ENCODE results near the gene ZNF766.

The ZNF766 gene

GRCh38 chr19:52269338-52270261 is at the start of gene ZNF766:
Gene ZNF766 (plus strand): TSS chr19:52269587. CDS start chr19:52269614, 27 bp downstream.
- ATAC-seq (peak; percentile 99), DNase-seq (peak; percentile 93 to 95)
- Mint-ChIP-seq H3K4me1 (peaks cover 35% of the 10 kb centered on the region), H3K9me3 (peaks cover 27 to 35% of the 10 kb centered on the region in 2 donors), H3K27me3 (no peaks in the 10 kb centered on the region), H3K27ac (peak within 1 kb of the TSS; percentile 97 to 98), H3K4me3 (peak within 1 kb of the TSS; percentile 92 to 94)

DNA sequence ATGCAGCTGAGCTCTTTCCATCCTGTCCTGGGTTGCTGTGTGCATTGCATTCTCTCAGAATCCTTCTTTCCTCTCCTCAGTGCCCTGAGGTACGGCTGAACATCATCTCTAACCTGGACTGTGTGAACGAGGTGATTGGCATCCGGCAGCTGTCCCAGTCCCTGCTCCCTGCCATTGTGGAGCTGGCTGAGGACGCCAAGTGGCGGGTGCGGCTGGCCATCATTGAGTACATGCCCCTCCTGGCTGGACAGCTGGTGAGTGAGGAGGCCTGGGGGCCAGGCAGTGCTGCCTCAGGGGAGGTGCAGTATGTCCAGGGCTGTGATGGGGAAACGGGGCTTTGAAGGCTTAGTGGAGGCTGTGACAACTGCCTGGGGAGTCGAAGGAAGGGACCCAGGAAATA is 49.8 kb upstream of the ZNF766 start:
- no peaks in the 10 kb centered on the region for H3K27me3 Mint-ChIP-seq
- no peaks in the 10 kb centered on the region for H3K4me1 Mint-ChIP-seq
- peak overlapping the region; percentile 52 to 98 for H3K27ac Mint-ChIP-seq
- peak in 1 of 2 donors; percentile 8 for DNase-seq
- no peak overlapping the region for H3K4me3 Mint-ChIP-seq
- H3K9me3 Mint-ChIP-seq, result no peaks in the 10 kb centered on the region
- no peak for ATAC-seq

GRCh38 chr19:52221031-52221430 is 48.4 kb upstream of the ZNF766 start:
- H3K27ac Mint-ChIP-seq, result peak overlapping the region; percentile 19 to 66

DNA sequence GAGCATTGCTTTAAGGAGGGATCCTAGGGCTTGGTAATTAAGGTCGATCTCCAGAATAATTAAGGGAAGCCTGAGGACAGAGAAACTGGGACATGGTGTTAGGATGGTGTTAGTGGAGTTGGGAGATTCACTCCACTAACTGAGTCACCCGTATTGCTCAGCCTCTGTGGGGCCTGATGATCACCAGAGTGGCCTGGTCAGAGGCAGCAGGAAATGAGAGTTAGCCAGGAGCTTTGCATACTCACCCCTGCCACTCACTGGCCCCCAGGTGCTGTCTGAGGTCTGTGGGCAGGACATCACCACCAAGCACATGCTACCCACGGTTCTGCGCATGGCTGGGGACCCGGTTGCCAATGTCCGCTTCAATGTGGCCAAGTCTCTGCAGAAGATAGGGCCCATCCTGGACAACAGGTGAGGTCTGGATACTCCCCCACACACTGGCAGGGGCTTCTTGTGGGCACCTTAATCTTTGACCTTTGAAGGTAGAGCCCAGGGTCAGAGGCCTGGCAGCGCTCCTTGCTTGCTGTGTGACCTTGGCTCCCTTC is 47.5 kb upstream of the ZNF766 start:
- Mint-ChIP-seq H3K27me3 (no peaks in the 10 kb centered on the region), H3K4me1 (no peaks in the 10 kb centered on the region), H3K4me3 (no peak overlapping the region), H3K9me3 (no peaks in the 10 kb centered on the region), H3K27ac (peak overlapping the region in 1 of 2 donors; percentile 37)
- no peak for DNase-seq
- no peak for ATAC-seq

More at GRCh38 chr19:52221031-52221430, 48.4 kb upstream of the ZNF766 start:
- H3K9me3 Mint-ChIP-seq, result no peaks in the 10 kb centered on the region
- no peaks in the 10 kb centered on the region for H3K4me1 Mint-ChIP-seq
- ATAC-seq (no peak), DNase-seq (no peak)
- H3K4me3 Mint-ChIP-seq, result no peak overlapping the region
- no peaks in the 10 kb centered on the region for H3K27me3 Mint-ChIP-seq

DNA sequence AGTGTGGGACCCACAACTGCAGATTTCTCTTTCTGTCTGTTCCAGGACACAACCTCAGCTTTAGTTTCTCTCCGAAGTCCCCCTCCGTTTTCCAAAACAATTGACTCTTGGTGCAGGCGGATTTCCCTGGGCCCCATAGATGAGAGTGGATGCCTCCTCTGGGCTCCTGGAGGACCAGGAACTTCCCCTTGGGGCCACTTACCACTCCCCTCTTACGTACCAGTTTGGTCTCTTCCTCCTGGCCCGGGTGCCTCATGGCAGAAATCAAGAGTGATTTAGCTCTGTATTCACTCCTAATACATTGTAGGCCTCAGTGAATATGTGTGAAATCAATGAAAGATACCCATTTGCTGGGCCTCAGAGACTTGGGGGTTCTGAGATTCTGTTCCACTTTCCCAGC is 45.2 kb upstream of the ZNF766 start:
- Mint-ChIP-seq H3K4me1 (peaks cover 6% of the 10 kb centered on the region), H3K27me3 (no peaks in the 10 kb centered on the region), H3K4me3 (no peak overlapping the region), H3K9me3 (no peaks in the 10 kb centered on the region), H3K27ac (peak overlapping the region in 1 of 2 donors; percentile 75)
- ATAC-seq (no peak), DNase-seq (no peak)

GRCh38 chr19:52226652-52227051 is 42.7 kb upstream of the ZNF766 start:
- H3K4me3 Mint-ChIP-seq, result no peak overlapping the region
- no peaks in the 10 kb centered on the region for H3K9me3 Mint-ChIP-seq
- peak; percentile 71 for ATAC-seq
- peak overlapping the region in 1 of 2 donors; percentile 24 for H3K27ac Mint-ChIP-seq
- H3K4me1 Mint-ChIP-seq, result peaks cover 11% of the 10 kb centered on the region
- no peaks in the 10 kb centered on the region for H3K27me3 Mint-ChIP-seq
- no peak for DNase-seq

GRCh38 chr19:52227196-52227940 is 42.0 kb upstream of the ZNF766 start:
- H3K9me3 Mint-ChIP-seq, result no peaks in the 10 kb centered on the region
- DNase-seq (no peak), ATAC-seq (peak; percentile 58)
- H3K4me1 Mint-ChIP-seq, result peaks cover 11% of the 10 kb centered on the region
- H3K27me3 Mint-ChIP-seq, result no peaks in the 10 kb centered on the region
- no peak overlapping the region for H3K4me3 Mint-ChIP-seq
- H3K27ac Mint-ChIP-seq, result peak overlapping the region in 1 of 2 donors; percentile 86

DNA sequence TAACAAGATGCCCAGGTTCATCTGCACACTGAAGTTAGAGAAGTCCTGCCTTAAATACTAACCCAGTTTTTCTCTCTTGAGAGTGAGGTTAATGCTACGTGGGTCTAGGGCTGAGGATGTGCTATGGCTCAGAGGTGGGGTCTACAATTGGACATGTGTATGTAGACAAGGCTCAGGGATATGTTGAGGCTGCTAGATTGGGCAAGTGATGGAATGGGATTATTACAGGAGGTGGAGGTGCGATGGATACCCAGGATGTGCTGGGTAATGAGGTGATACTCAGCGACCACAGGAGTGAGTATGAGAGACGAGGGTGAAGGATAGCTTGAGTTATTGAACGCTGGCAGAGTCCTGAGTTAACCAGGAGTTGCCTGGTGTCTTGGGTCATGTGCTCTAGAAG is 41.4 kb upstream of the ZNF766 start:
- DNase-seq, result no peak
- H3K27me3 Mint-ChIP-seq, result no peaks in the 10 kb centered on the region
- no peaks in the 10 kb centered on the region for H3K9me3 Mint-ChIP-seq
- peaks cover 11% of the 10 kb centered on the region for H3K4me1 Mint-ChIP-seq
- no peak overlapping the region for H3K4me3 Mint-ChIP-seq
- H3K27ac Mint-ChIP-seq, result no peak overlapping the region
- ATAC-seq, result no peak

DNA sequence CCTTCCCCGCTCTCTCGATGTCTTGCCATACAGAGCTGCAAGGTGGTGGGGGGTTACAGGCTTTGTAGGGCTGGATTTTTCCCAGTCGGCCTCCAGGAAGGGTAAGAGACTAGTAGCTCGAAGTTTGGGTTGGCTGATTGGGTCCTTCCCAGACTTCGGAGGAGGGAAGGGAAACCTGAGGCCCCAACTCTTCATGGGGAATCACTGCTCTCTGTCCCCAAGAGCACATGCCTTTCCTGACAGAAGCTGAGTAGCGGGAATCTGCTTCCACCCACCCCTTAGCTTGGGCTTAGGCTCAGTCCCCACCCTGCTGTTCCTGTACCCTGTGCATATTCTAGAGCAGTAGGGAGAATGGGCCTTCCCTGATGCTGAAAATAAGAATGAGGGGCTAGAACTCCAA is 39.9 kb upstream of the ZNF766 start:
- no peak overlapping the region for H3K4me3 Mint-ChIP-seq
- H3K27ac Mint-ChIP-seq, result peak overlapping the region in 1 of 2 donors; percentile 38
- no peaks in the 10 kb centered on the region for H3K9me3 Mint-ChIP-seq
- ATAC-seq (no peak), DNase-seq (no peak)
- H3K4me1 Mint-ChIP-seq, result peaks cover 11% of the 10 kb centered on the region
- no peaks in the 10 kb centered on the region for H3K27me3 Mint-ChIP-seq

- DNase-seq (no peak), ATAC-seq (no peak)
- no peak overlapping the region for H3K4me3 Mint-ChIP-seq
- peaks cover 11% of the 10 kb centered on the region for H3K4me1 Mint-ChIP-seq
- no peaks in the 10 kb centered on the region for H3K9me3 Mint-ChIP-seq
- peak overlapping the region in 1 of 2 donors; percentile 63 for H3K27ac Mint-ChIP-seq
- no peaks in the 10 kb centered on the region for H3K27me3 Mint-ChIP-seq
These were observed 38.7 kb upstream of the ZNF766 start for GRCh38 chr19:52230685-52231084.

DNA sequence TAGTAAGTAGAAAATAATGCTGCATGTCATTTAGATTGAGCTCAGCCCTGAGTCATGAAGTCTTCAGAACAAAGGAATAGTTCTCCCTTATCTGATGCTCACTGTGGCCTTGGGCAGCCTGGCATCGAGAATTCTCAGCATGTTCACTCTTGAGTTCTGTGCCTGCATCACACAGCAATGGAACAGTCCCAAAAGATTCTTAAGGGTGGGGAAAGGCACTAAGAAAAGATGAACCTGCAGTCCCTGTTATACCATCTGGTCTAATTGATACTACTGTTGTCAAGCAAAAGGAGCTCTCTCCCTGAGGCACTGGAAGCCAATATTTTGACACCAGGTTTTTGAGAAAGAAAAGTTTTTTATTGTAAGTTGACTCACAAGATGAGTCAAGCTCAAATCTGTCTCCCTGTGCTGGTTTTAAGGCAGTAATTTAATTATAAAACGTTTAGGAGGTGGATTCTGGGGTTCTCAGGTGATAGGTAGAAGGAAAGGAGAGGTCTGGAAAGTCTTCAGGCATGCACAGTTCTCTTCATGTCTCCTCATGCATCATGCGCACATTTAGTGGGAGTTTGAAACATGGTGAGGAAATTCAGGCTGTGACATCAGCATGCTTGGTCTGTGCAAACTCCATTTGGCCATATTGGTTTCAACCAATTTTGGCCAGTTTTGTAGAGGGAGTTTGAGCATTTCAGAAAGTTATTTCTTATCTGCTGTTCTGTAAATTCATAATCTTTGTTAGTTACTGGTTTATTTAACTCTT is 38.1 kb upstream of the ZNF766 start:
- no peak for DNase-seq
- H3K9me3 Mint-ChIP-seq, result no peaks in the 10 kb centered on the region
- H3K27ac Mint-ChIP-seq, result no peak overlapping the region

DNA sequence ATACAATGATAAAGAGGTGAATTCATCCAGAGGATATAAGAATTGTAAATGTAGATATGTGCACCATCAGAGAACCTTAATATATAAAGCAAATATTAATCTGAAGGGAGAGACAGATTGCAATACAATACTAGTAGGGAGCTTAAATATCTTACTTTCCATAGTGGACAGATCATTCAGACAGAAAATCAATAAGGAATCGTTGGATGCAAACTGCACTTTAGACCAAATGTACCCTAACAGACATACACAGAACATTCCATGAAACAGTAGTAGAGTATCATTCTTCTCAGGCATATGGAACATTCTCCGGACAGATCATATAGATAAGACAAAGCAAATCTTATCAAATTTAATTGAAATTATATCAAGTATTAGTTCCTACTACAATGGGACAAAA is 35.0 kb upstream of the ZNF766 start:
- Mint-ChIP-seq H3K27ac (no peak overlapping the region), H3K9me3 (no peaks in the 10 kb centered on the region), H3K4me1 (peaks cover 6% of the 10 kb centered on the region), H3K4me3 (no peak overlapping the region), H3K27me3 (peaks cover 7% of the 10 kb centered on the region)
- ATAC-seq, result no peak
- DNase-seq, result no peak

More for the DNA sequence above, 38.1 kb upstream of the ZNF766 start:
- peaks cover 11% of the 10 kb centered on the region for H3K4me1 Mint-ChIP-seq
- no peak for ATAC-seq
- no peaks in the 10 kb centered on the region for H3K27me3 Mint-ChIP-seq
- H3K4me3 Mint-ChIP-seq, result no peak overlapping the region

DNA sequence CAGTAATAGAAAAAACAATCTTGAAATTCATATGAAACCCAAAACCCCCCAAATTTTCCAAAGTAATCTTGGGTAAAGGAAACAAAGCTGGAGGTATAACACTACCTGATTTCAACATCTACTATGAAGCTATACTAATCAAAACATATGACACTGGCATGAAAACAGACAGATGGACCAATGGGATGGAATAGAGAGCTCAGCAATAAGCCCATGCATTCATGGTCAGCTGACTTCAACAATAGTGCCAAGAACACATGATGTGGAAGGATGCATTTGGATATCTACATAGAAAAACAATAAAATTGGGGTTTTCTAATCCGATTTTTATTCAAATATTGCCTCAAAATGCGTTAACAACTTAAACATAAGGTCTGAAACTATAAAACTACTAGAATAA is 32.2 kb upstream of the ZNF766 start:
- ATAC-seq, result no peak
- Mint-ChIP-seq H3K27ac (no peak overlapping the region), H3K4me3 (no peak overlapping the region), H3K9me3 (no peaks in the 10 kb centered on the region), H3K27me3 (peaks cover 8% of the 10 kb centered on the region), H3K4me1 (no peaks in the 10 kb centered on the region)
- no peak for DNase-seq

GRCh38 chr19:52237771-52238400 is 31.5 kb upstream of the ZNF766 start:
- Mint-ChIP-seq H3K4me1 (no peaks in the 10 kb centered on the region), H3K27ac (no peak overlapping the region), H3K4me3 (no peak overlapping the region), H3K27me3 (peaks cover 8% of the 10 kb centered on the region), H3K9me3 (no peaks in the 10 kb centered on the region)
- DNase-seq (peak; percentile 29 to 62), ATAC-seq (peak; percentile 61)

DNA sequence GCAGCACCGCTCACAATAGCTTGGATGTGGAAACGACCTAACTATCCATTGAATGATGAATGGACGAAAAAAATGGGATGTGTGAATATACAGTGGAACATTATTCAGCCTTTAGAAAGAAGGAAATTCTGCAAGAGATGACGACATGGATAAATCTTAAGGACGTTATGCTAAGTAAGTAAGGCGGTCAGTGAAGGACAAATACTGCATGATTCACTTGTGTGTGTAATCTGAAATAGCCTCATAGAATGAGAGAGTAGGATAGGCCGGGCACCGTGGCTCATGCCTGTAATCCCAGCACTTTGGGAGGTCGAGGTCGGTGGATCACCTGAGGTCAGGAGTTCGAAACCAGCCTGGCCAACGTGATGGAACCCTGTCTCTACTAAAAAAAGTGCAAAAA is 25.4 kb upstream of the ZNF766 start:
- DNase-seq, result no peak
- Mint-ChIP-seq H3K4me1 (no peaks in the 10 kb centered on the region), H3K27ac (no peak overlapping the region), H3K4me3 (no peak overlapping the region), H3K9me3 (no peaks in the 10 kb centered on the region), H3K27me3 (peaks cover 12% of the 10 kb centered on the region)
- ATAC-seq, result no peak
